HEK293 (cell line): ENCODE measurements around the gene LRFN2.

Experiments used
- CTCF ChIA-PET: fragments of 350-600 bp; formaldehyde crosslinking; extraction: SDS; loops from one replicate; lab custom pipeline; 2021; ENCODE audit warnings: antibody characterized with exemption; lab: Yijun Ruan, JAX
- POLR2A ChIA-PET: fragments of 300-600 bp; formaldehyde crosslinking; extraction: SDS; loops from one replicate; lab custom pipeline; 2020; ENCODE audit warnings: antibody characterized with exemption, inconsistent platforms; lab: Yijun Ruan, JAX
- H3K27ac ChIP-seq: fragments of 200-500 bp; sonication (Bioruptor generic); 2 replicates; pipeline ENCODE4 v1.5.1; 2014; ENCODE audit warnings: low read depth, low read length, control low read depth, inconsistent platforms; ENCODE audit errors: extremely low read depth
- H3K36me3 ChIP-seq, 2 experiments: fragments of 200-500 bp in 1 of 2; sonication (Bioruptor generic) in 1 of 2; 1 replicate in 1 of 2; 2 replicates in 1 of 2; pipeline ENCODE4 v1.5.1; 2014 to 2017; ENCODE audit warnings: inconsistent platforms in 2 of 2, low read length in 2 of 2; ENCODE audit not compliant: control insufficient read depth in 2 of 2, insufficient read depth in 1 of 2
- H3K4me1 ChIP-seq: fragments of 200-500 bp; sonication (Bioruptor generic); 2 replicates; pipeline ENCODE4 v1.5.1; 2014; ENCODE audit warnings: mild to moderate bottlenecking, low read length, inconsistent platforms; ENCODE audit not compliant: control insufficient read depth, insufficient read depth
- H3K4me3 ChIP-seq: 2 replicates; pipeline ENCODE4 v1.5.1; 2011; ENCODE audit warnings: low read depth, mild to moderate bottlenecking, control low read depth, low read length, moderate library complexity
- H3K9me3 ChIP-seq: fragments of 200-500 bp; sonication (Bioruptor generic); 2 replicates; pipeline ENCODE4 v1.5.1; 2014; ENCODE audit warnings: low read depth, low read length, inconsistent platforms; ENCODE audit not compliant: control insufficient read depth, insufficient read depth
- GLIS1 ChIP-seq: fragments of 450-650 bp; formaldehyde crosslinking; IDR thresholded peaks from 2 replicates; pipeline ENCODE4 v1.5.1; 2016; ENCODE audit warnings: missing biosample characterization, missing genetic modification characterization
- KLF9 ChIP-seq: fragments of 450-650 bp; formaldehyde crosslinking; IDR thresholded peaks from 2 replicates; pipeline ENCODE4 v1.5.1; 2016; ENCODE audit warnings: missing biosample characterization, missing genetic modification characterization, low read depth
- PRDM10 ChIP-seq: fragments of 450-650 bp; formaldehyde crosslinking; IDR thresholded peaks from 2 replicates; pipeline ENCODE4 v1.5.1; 2016; ENCODE audit warnings: missing biosample characterization, missing genetic modification characterization
- TSHZ1 ChIP-seq: fragments of 450-650 bp; formaldehyde crosslinking; IDR thresholded peaks from 2 replicates; pipeline ENCODE4 v1.5.1; 2016; ENCODE audit warnings: missing biosample characterization, missing genetic modification characterization, borderline replicate concordance
- ZBTB10 ChIP-seq: fragments of 450-650 bp; formaldehyde crosslinking; IDR thresholded peaks from 2 replicates; pipeline ENCODE4 v1.5.1; 2016; ENCODE audit warnings: missing biosample characterization, missing genetic modification characterization
- ZBTB17 ChIP-seq: fragments of 450-650 bp; formaldehyde crosslinking; IDR thresholded peaks from 2 replicates; pipeline ENCODE4 v1.5.1; 2016; ENCODE audit warnings: missing biosample characterization, missing genetic modification characterization
- ZBTB20 ChIP-seq: fragments of 450-650 bp; formaldehyde crosslinking; IDR thresholded peaks from 2 replicates; pipeline ENCODE4 v1.5.1; 2016; ENCODE audit warnings: missing biosample characterization, missing genetic modification characterization
- ZBTB44 ChIP-seq: fragments of 450-650 bp; IDR thresholded peaks from 2 replicates; pipeline ENCODE4 v1.5.1; 2018; ENCODE audit warnings: missing biosample characterization, mild to moderate bottlenecking, missing genetic modification characterization
- ZNF132 ChIP-seq: fragments of 450-650 bp; formaldehyde crosslinking; IDR thresholded peaks from 2 replicates; pipeline ENCODE4 v1.5.1; 2017; ENCODE audit warnings: missing biosample characterization, missing genetic modification characterization, borderline replicate concordance
- ZNF449 ChIP-seq: fragments of 450-650 bp; formaldehyde crosslinking; IDR thresholded peaks from 2 replicates; pipeline ENCODE4 v1.5.1; 2017; ENCODE audit warnings: missing biosample characterization, mild to moderate bottlenecking, missing genetic modification characterization, moderate library complexity
- ZSCAN16 ChIP-seq: fragments of 450-650 bp; formaldehyde crosslinking; IDR thresholded peaks from 2 replicates; pipeline ENCODE4 v1.5.1; 2016; ENCODE audit warnings: missing biosample characterization, missing genetic modification characterization

Gene LRFN2

GRCh38 chr6:40521496-40521895, 65.7 kb downstream of the LRFN2 start (continued):
- TF ChIP-seq PRDM10 (tag by site-specific recombination) (no peak), ZBTB17 (tag by site-specific recombination) (no peak), ZNF132 (tag by site-specific recombination) (no peak), KLF9 (no peak), TSHZ1 (no peak)

GRCh38 chr6:40520678-40521077, 66.5 kb downstream of the LRFN2 start:
- no peak for TF ChIP-seq ZNF449 (tag by site-specific recombination)
- TF ChIP-seq ZBTB44 (tag by site-specific recombination) = no peak
- TF ChIP-seq ZBTB20 (tag by site-specific recombination) = no peak
- TF ChIP-seq ZSCAN16 (tag by site-specific recombination) = no peak
- TF ChIP-seq ZBTB10 (tag by site-specific recombination) = no peak
- no peak for TF ChIP-seq GLIS1 (tag by site-specific recombination)
- POLR2A ChIA-PET = no interaction called here
- CTCF ChIA-PET = no interaction called here
- Histone ChIP-seq H3K9me3 (no peaks in the 10 kb centered on the region), H3K4me3 (no peak overlapping the region), H3K27ac (no peak overlapping the region), H3K4me1 (no peaks in the 10 kb centered on the region), H3K36me3 (no peaks in the 10 kb centered on the region)
